Kidney tubule cell (primary cell): Measurements from ENCODE around the gene ENTPD7.
"Not testable (repeated sequence)": the region's sequence is repeated elsewhere in the genome, so short reads cannot be mapped to it uniquely, and the experiment has no call there.

Experiments used
- DNase-seq: peaks from one replicate; pipeline ENCODE4 v3.0.0-alpha.2; 2018; ENCODE audit warnings: low spot score

ENTPD7 gene

DNA sequence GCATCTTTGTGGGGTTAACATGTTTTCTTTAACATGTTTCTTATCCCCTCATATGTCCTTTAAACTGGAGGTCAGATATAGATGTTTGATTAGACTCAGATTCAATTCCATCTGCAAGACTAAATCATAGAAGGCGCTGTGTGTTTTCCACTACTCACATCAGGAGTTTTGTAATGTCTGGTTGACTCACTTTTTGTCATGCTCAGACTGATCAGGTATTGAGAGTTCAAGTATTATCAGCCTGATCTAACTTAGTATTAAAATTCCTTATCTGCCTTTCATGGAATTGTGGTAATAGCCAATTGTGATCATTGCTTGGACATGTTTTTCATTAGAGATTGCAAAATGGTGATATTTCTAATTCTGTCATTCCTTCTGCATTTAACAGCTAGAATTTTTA, 30.2 kb downstream of the ENTPD7 start:
- peak; percentile 26 for DNase-seq

GRCh38 chr10:99693933-99694583, 34.7 kb downstream of the ENTPD7 start:
- peak; percentile 78 for DNase-seq

GRCh38 chr10:99695761-99696160, 36.5 kb downstream of the ENTPD7 start:
- DNase-seq = no peak

DNA sequence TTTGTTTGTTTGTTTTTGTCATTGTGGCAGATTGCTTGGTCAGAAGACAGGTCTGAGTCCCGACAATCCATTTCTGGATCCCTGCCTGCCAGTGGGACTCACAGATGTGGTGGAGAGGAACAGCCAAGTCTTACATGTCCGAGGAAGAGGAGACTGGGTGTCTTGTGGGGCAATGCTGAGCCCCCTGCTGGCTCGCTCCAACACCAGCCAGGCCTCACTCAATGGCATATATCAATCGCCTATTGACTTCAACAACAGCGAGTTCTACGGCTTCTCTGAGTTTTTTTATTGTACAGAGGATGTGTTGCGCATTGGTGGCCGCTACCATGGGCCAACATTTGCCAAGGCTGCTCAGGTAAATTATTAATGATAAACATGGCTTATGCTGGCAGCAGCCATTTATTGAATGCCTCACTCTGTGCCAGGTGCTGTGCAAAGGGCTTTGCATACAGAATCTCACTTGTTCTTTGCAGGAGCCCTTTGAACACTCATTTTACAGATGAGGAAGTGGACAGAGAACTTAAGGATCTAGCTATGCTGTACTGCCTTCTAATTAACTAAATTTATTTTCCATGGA, 39.3 kb downstream of the ENTPD7 start:
- DNase-seq = no peak

DNA sequence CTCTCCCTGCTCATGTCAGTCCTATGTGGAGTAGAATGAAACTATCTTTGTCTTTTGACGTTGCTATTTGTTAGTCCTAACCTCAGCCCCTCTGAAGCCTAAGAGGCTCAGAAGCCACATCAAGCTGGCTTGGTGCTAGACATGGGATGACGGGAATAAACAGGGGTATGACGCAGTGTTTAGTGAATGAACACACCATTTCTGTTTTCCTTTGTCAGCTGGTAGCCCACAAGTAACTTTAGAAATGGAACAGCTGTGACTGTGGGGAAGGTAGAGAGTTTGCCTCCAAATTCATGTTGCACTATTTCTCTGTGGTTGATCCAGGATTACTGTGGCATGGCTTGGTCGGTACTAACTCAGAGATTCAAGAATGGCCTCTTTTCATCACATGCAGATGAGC, 41.3 kb downstream of the ENTPD7 start:
- DNase-seq = no peak

- DNase-seq = no peak
Observed at GRCh38 chr10:99708428-99709012, 49.2 kb downstream of the ENTPD7 start.

DNA sequence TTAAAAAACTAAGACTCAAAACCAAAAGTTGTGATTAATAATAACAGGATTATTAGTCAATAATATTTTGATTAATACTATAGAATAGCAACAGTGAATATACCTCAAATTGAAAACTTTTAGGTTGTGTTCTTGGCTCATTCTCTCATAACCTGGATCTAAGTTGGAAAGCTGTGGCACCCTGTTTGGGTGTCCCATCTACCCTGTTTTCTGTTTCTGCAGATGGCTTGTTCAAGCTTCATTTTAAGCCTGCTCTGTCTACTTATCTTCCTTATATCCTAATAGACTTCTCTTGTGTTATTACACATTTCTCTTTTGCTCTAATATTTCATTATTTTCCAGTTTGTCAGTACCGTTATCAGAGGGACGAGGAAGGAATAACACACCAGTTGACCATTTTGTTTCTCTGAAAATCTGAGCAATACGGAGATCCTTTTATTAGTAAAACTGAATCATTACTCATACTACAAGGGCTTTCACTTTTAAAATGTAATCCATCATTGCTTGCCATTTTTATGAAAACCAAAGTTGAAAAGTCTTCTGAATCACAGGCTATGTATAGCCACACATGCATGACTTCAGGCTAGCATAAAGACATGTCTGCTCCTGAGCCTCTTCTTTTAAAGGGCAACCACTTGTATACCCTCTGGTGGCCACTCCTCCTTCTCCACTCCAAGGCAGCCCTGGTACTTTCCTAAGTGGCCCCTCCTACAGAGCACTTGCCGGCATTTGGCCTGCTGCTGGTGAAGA, 50.3 kb downstream of the ENTPD7 start:
- peak; percentile 49 for DNase-seq

- peak; percentile 59 for DNase-seq
Observed at GRCh38 chr10:99711129-99711719, 51.9 kb downstream of the ENTPD7 start.

DNA sequence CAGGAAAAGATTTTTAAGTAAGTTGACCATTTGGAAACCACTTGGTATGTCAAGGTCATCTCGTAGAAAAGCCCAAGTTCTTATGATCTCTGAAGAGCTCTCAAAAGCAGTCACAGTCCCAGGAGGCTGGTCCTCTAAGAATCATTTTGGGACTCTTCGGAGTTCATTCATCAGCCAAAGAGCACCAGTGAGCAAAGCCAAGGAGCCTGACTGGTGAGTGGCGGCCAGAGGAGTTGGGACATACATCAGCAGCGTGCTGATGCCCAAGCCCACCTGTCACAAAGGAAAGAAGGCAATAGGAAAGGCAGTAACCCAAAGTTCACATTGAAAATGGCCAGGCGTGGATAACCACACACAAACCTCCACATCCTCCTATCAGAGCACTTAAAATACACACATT, 55.1 kb downstream of the ENTPD7 start:
- no peak for DNase-seq

- no peak for DNase-seq
Observed at GRCh38 chr10:99720387-99720786, 61.1 kb downstream of the ENTPD7 start.

DNA sequence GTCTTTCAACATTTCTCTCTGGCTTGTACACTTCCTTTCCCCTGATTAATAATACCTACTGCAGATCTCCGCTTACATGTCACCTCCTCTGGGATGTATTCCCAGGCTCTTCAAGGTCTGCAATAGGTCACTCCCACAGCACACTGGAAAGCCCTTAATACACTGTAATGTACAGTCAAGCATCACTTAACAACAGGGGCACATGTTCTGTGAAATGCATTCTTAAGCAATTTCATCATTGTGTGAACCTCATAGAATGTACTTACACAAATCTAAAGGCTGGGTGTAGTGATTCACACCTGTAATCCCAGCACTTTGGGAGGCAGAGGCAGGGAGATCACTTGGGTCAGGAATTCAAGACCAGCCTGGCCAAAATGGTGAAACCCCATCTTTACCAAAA, 70.7 kb downstream of the ENTPD7 start:
- DNase-seq = peak; percentile 94

- peak; percentile 22 for DNase-seq
Observed at GRCh38 chr10:99731306-99732032, 72.2 kb downstream of the ENTPD7 start.

- peak; percentile 97 for DNase-seq
Observed at GRCh38 chr10:99732033-99732842, 72.9 kb downstream of the ENTPD7 start, which contains the start of the genes COX15 and CUTC. Gene COX15, minus strand, starts transcription at chr10:99732127. Its CDS starts 78 bp downstream, at chr10:99732049. Gene CUTC, plus strand, starts transcription at chr10:99732234. Its CDS starts 115 bp downstream, at chr10:99732349.

- DNase-seq = no peak
Observed at GRCh38 chr10:99733366-99733765, 74.1 kb downstream of the ENTPD7 start.

- DNase-seq = not testable (repeated sequence)
Observed at GRCh38 chr10:99734111-99734510, 74.8 kb downstream of the ENTPD7 start.

DNA sequence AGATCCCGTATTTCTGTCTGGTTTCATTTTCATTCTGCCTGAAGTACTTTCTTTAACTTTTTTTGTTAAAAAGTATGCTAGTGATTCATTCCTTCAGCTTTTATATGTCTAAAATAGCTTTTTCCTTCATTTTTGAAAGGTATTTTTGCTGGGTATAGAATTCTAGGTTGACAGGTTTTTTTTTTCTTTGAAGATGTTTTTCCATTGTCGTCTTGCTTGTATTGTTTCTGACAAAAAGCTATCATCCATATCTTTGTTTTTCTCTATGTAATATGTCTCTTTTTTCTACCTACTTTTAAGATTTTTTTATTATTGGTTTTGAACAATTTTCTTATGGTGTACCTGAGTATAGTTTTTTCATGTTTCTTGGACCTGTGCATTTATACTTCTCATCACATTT, 81.0 kb downstream of the ENTPD7 start:
- no peak for DNase-seq

- no peak for DNase-seq
Observed at GRCh38 chr10:99740933-99741559, 81.7 kb downstream of the ENTPD7 start.

GRCh38 chr10:99742254-99742653, 82.9 kb downstream of the ENTPD7 start:
- DNase-seq = no peak

GRCh38 chr10:99742701-99743100, 83.4 kb downstream of the ENTPD7 start:
- DNase-seq = no peak

DNA sequence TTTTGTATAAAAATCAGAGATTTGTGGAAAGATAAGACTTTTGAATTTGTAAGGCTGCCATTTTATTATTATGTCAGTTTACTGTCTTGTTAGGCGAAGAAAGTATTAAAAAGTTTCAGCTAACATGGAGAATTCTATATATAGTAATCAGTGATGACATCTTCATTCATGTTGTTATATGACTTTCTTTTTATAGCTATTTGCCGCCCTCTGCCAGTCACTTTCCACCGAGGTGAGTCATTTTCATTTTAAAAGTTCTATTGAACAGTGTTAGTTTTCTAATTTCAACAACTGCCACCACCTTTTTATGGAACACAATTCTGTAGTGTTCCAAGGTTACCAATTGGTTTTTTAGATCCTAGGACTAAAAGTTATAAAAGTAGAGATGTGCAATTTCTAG, 84.5 kb downstream of the ENTPD7 start:
- no peak for DNase-seq
